Measurements from ENCODE around the gene GATD1. TPM values are rescaled to one million over a fixed set of nuclear protein-coding genes. Genes with fewer than 3 reads are reported as not detected.

GATD1 gene
- total and polyA plus RNA-seq, 2 donors (not counting 1 experiment from before 2014, with no cell fraction given) = 14.7 to 20.3 TPM

- no peak for DNase-seq (ENCODE audit: low read depth in 2 of 2)
- H3K4me3 ChIP-seq (replicated peaks in 1 of 4; ENCODE audit: control extremely low read depth in 1 of 4, insufficient read depth in 1 of 4, low read depth in 3 of 4, low read length in 4 of 4) = no peak overlapping the region
- H3K9ac ChIP-seq (ENCODE audit: insufficient read depth, low read length) = no peak overlapping the region
- no peaks in the 10 kb centered on the region for H4K20me1 ChIP-seq (ENCODE audit: control insufficient read depth, extremely low read depth, insufficient read depth, low read length)
- TF ChIP-seq, protein P1, sequence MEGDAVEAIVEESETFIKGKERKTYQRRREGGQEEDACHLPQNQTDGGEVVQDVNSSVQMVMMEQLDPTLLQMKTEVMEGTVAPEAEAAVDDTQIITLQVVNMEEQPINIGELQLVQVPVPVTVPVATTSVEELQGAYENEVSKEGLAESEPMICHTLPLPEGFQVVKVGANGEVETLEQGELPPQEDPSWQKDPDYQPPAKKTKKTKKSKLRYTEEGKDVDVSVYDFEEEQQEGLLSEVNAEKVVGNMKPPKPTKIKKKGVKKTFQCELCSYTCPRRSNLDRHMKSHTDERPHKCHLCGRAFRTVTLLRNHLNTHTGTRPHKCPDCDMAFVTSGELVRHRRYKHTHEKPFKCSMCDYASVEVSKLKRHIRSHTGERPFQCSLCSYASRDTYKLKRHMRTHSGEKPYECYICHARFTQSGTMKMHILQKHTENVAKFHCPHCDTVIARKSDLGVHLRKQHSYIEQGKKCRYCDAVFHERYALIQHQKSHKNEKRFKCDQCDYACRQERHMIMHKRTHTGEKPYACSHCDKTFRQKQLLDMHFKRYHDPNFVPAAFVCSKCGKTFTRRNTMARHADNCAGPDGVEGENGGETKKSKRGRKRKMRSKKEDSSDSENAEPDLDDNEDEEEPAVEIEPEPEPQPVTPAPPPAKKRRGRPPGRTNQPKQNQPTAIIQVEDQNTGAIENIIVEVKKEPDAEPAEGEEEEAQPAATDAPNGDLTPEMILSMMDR (conservative IDR thresholded peaks at IDR 0.05 in 1 of 2, IDR thresholded peaks at IDR 0.05 in 1 of 2; ENCODE audit: low read depth in 1 of 2, low read length in 2 of 2) = no peak
- TF ChIP-seq EZH2 (IDR thresholded peaks at IDR 0.05; ENCODE audit: low read length, missing control alignments) = no peak
- H3K27ac ChIP-seq (ENCODE audit: insufficient read depth, low read length) = no peak overlapping the region
- H3K36me3 ChIP-seq (ENCODE audit: control insufficient read depth, insufficient read depth, low read length) = peaks cover 8% of the 10 kb centered on the region
- no peaks in the 10 kb centered on the region for H3K9me3 ChIP-seq (ENCODE audit: control insufficient read depth, insufficient read depth, low read depth, low read length)
- peaks cover 4% of the 10 kb centered on the region for H3K4me1 ChIP-seq (ENCODE audit: control insufficient read depth, extremely low read depth, insufficient read depth, low read length)
- H3K27me3 ChIP-seq (ENCODE audit: control insufficient read depth, insufficient read depth, low read length) = no peaks in the 10 kb centered on the region
- no peak overlapping the region for H2AFZ ChIP-seq (ENCODE audit: low read length)
- peak overlapping the region; percentile 76 for H3K4me2 ChIP-seq (ENCODE audit: extremely low read depth, insufficient read depth, low read length)
- peaks cover 13% of the 10 kb centered on the region for H3K79me2 ChIP-seq (ENCODE audit: control insufficient read depth, insufficient read depth, low read length)
Observed at GRCh38 chr11:782264-783174, 5.2 kb upstream of the GATD1 start.

DNA sequence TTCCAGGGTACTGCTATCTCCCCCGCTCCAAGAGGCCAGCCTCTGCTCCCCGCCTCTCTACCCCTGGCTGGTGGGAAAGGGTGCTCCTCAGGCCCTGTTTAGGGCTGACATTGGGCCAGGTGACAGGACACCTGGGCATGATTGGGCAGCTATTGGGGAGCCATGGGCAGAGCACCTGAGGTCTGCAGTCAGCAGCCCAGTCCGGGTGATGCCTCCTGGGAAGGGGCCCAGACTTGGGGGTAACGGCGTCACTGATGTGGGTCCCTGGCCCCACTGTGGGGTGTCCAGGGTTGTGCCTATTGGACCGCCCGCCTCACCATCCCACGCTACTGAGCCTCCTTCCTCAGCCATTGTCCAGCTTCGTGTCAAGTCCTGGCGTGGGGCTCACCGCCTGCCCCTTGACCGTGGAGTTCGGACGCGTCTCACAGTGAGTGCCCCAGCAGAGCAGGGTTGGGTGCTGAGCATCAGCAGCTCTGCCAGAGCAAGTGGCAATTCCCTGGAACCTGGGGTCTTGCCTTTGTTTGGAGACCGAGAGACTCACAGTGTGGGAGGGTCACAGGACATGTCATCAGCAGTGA, 2.8 kb upstream of the GATD1 start:
- Histone ChIP-seq H3K9ac (ENCODE audit: insufficient read depth, low read length) (no peak overlapping the region), H3K27me3 (ENCODE audit: control insufficient read depth, insufficient read depth, low read length) (no peaks in the 10 kb centered on the region), H3K4me3 (replicated peaks in 1 of 4; ENCODE audit: control extremely low read depth in 1 of 4, insufficient read depth in 1 of 4, low read depth in 3 of 4, low read length in 4 of 4) (no peak overlapping the region), H3K4me1 (ENCODE audit: control insufficient read depth, extremely low read depth, insufficient read depth, low read length) (peaks cover 4% of the 10 kb centered on the region), H2AFZ (ENCODE audit: low read length) (no peak overlapping the region), H3K27ac (ENCODE audit: insufficient read depth, low read length) (no peak overlapping the region), H3K9me3 (ENCODE audit: control insufficient read depth, insufficient read depth, low read depth, low read length) (no peaks in the 10 kb centered on the region), H3K79me2 (ENCODE audit: control insufficient read depth, insufficient read depth, low read length) (peaks cover 33% of the 10 kb centered on the region), H4K20me1 (ENCODE audit: control insufficient read depth, extremely low read depth, insufficient read depth, low read length) (no peaks in the 10 kb centered on the region), H3K4me2 (ENCODE audit: extremely low read depth, insufficient read depth, low read length) (no peak overlapping the region), H3K36me3 (ENCODE audit: control insufficient read depth, insufficient read depth, low read length) (peaks cover 8% of the 10 kb centered on the region)
- no peak for DNase-seq (ENCODE audit: low read depth in 2 of 2)
- TF ChIP-seq EZH2 (IDR thresholded peaks at IDR 0.05; ENCODE audit: low read length, missing control alignments) = no peak
- TF ChIP-seq, protein P1 (conservative IDR thresholded peaks at IDR 0.05 in 1 of 2, IDR thresholded peaks at IDR 0.05 in 1 of 2; ENCODE audit: low read depth in 1 of 2, low read length in 2 of 2) = no peak
